Spleen (tissue), 11 donors: Measurements from ENCODE around the gene CUEDC1. TPM values are rescaled to one million over a fixed set of nuclear protein-coding genes. Genes with fewer than 3 reads are reported as not detected.
"Not testable (repeated sequence)": the region's sequence is repeated elsewhere in the genome, so short reads cannot be mapped to it uniquely, and the experiment has no call there.

ENCODE experiments used
- DNase-seq: peaks from one replicate; pipeline ENCODE4 v3.0.0-alpha.2; 2020
- H3K27ac ChIP-seq, 8 donors: fragments of 200-600 bp; sonication (generic) in 7 of 8; 1 replicate in 4 of 8; 2 replicates in 4 of 8; pipeline versions ENCODE4 v1.5.0 to v1.8.0; 2016 to 2021; ENCODE audit warnings: inconsistent platforms in 4 of 8, mild to moderate bottlenecking in 4 of 8, moderate library complexity in 1 of 8
- H3K27me3 ChIP-seq, 7 donors: fragments of 200-600 bp; sonication (generic) in 6 of 7; replicated peaks in 1 of 7; 1 replicate in 4 of 7; 2 replicates in 3 of 7; pipeline versions ENCODE4 v1.5.0 to v1.8.0; 2016 to 2021; ENCODE audit warnings: inconsistent platforms in 3 of 7, mild to moderate bottlenecking in 1 of 7
- H3K36me3 ChIP-seq, 6 donors: fragments of 200-600 bp; sonication (generic) in 5 of 6; 1 replicate in 4 of 6; 2 replicates in 2 of 6; pipeline versions ENCODE4 v1.5.0 to v1.8.0; 2016 to 2021; ENCODE audit warnings: inconsistent platforms in 2 of 6
- H3K4me1 ChIP-seq, 6 donors: fragments of 200-600 bp; sonication (generic) in 5 of 6; 1 replicate in 3 of 6; 2 replicates in 3 of 6; pipeline versions ENCODE4 v1.5.0 to v1.8.0; 2016 to 2021; ENCODE audit warnings: inconsistent platforms in 3 of 6
- H3K4me3 ChIP-seq, 8 donors: fragments of 200-600 bp; sonication (generic) in 7 of 8; 1 replicate in 4 of 8; 2 replicates in 4 of 8; pipeline versions ENCODE4 v1.5.0 to v1.8.0; 2016 to 2021; ENCODE audit warnings: inconsistent platforms in 4 of 8, mild to moderate bottlenecking in 4 of 8, moderate library complexity in 2 of 8
- H3K9me3 ChIP-seq, 8 donors: fragments of 200-600 bp; sonication (generic) in 7 of 8; 1 replicate in 4 of 8; 2 replicates in 4 of 8; pipeline versions ENCODE4 v1.5.0 to v1.8.0; 2016 to 2021; ENCODE audit warnings: inconsistent platforms in 4 of 8
- CTCF ChIP-seq, 11 experiments: fragments of 200-600 bp in 7 of 11; fragments of 450-650 bp in 4 of 11; sonication (generic) in 4 of 11; IDR thresholded peaks in 8 of 11; conservative IDR thresholded peaks in 3 of 11; 1 replicate in 7 of 11; 2 replicates in 4 of 11; pipeline versions ENCODE4 v1.4.0 to v1.8.0; 2016 to 2021; ENCODE audit warnings: antibody characterized with exemption in 11 of 11, inconsistent platforms in 4 of 11, mild to moderate bottlenecking in 1 of 11
- POLR2A ChIP-seq, 3 donors: fragments of 450-650 bp; IDR thresholded peaks; one replicate each; pipeline ENCODE4 v1.5.1; 2017; ENCODE audit warnings: antibody characterized with exemption in 3 of 3, mild to moderate bottlenecking in 1 of 3
- POLR2AphosphoS5 ChIP-seq, 3 donors: sonication (generic); formaldehyde crosslinking; IDR thresholded peaks; one replicate each; pipeline ENCODE4 v1.5.1; 2017; ENCODE audit warnings: antibody characterized with exemption in 3 of 3
- WGBS, 5 donors: extraction: QIAGEN DNeasy Blood & Tissue Kit in 3 of 5; methylation state at CpG; one replicate each; pipeline versions ENCODE4 v1.1.5 to v1.1.7; 2013 to 2018; 5-methylcytosine and 5-hydroxymethylcytosine counted together
- intact Hi-C: fragments of 100-400 bp; cut with DNase I; formaldehyde crosslinking; loops from one replicate; pipeline ENCODE4 v1.15.0; 2023; ENCODE audit warnings: low total_unique reads
- polyA plus RNA-seq, 3 donors: library from polyadenylated mRNA; stranded (reverse); fragments of 200-250 nt; gene quantifications; one replicate each; pipeline ENCODE4 v1.2.1, GENCODE V29; 2013
- total RNA-seq, 7 donors: library from RNA; depleted of rRNA in 3 of 7; stranded (reverse); fragments of >200 nt in 3 of 7; fragmentation: NEBNext Ultra II Directional in 4 of 7; extraction: Animal tissue kit (Norgen Biotek cat#: 25700) in 4 of 7; gene quantifications; one replicate each; pipeline versions ENCODE4 v1.1.0 to v1.2.1, GENCODE V29; 2016 to 2021
- donor health status: healthy with polysubstance abuse.
- donor health status: DM: no; HTN: no; CAD: no; lungs with moderate emphysema.
- donor health status: DM: no; HTN: no; CAD: no.
- donor health status: Bipolar disorder and iron deficiency.
- donor health status: healthy.
- donor health status: DM: no; HTN: no; CAD: no.
- donor health status: DM: yes; HTN: yes; CAD: no.

The CUEDC1 gene
- total and polyA plus RNA-seq, 10 donors = 5.4 to 23.5 (median 15.6) TPM

- DNase-seq = no peak
- Histone ChIP-seq H3K4me1 (peaks cover 0 to 48% (median 15%) of the 10 kb centered on the region in 6 donors), H3K27ac (no peak overlapping the region), H3K9me3 (no peaks in the 10 kb centered on the region), H3K4me3 (no peak overlapping the region), H3K36me3 (no peaks in the 10 kb centered on the region), H3K27me3 (peaks cover 0 to 50% (median 0%) of the 10 kb centered on the region in 7 donors)
- intact Hi-C loops = no loop called here
- no peak for TF ChIP-seq POLR2A (IDR thresholded peaks at IDR 0.05)
- no peak for TF ChIP-seq CTCF (IDR thresholded peaks at IDR 0.05 in 8 of 11, conservative IDR thresholded peaks at IDR 0.05 in 3 of 11)
- TF ChIP-seq POLR2AphosphoS5 (IDR thresholded peaks at IDR 0.05) = no peak
- 61 to 87% (median 85%) methylated on average over 3 to 4 of the region's 4 CpGs for WGBS, 5 donors
Measured at GRCh38 chr17:57924677-57925076, 30.5 kb downstream of the CUEDC1 start.

- DNase-seq = no peak
- 69 to 90% (median 89%) methylated on average over 5 of the region's 5 CpGs for WGBS, 5 donors
- H3K9me3 ChIP-seq = no peaks in the 10 kb centered on the region
- H3K27ac ChIP-seq = no peak overlapping the region
- peaks cover 0 to 44% (median 0%) of the 10 kb centered on the region in 7 donors for H3K27me3 ChIP-seq
- H3K4me1 ChIP-seq = peaks cover 0 to 38% (median 14%) of the 10 kb centered on the region in 6 donors
- TF ChIP-seq POLR2AphosphoS5 (IDR thresholded peaks at IDR 0.05) (no peak), CTCF (IDR thresholded peaks at IDR 0.05 in 8 of 11, conservative IDR thresholded peaks at IDR 0.05 in 3 of 11) (no peak)
- H3K4me3 ChIP-seq = no peak overlapping the region
- H3K36me3 ChIP-seq = no peaks in the 10 kb centered on the region
- intact Hi-C loops = no loop called here
Measured at GRCh38 chr17:57923182-57923872, 31.9 kb downstream of the CUEDC1 start.

- WGBS, 5 donors = 90 to 98% (median 96%) methylated on average over 4 of the region's 4 CpGs
- H3K4me3 ChIP-seq, H3K9me3 ChIP-seq, DNase-seq, H3K36me3 ChIP-seq, intact Hi-C loops, H3K27ac ChIP-seq: not testable (repeated sequence)
- peaks cover 0 to 39% (median 0%) of the 10 kb centered on the region in 7 donors for H3K27me3 ChIP-seq
- H3K4me1 ChIP-seq = peaks cover 0 to 39% (median 16%) of the 10 kb centered on the region in 6 donors
Measured at GRCh38 chr17:57922745-57923144, 32.5 kb downstream of the CUEDC1 start.

- intact Hi-C loops = no loop called here
- WGBS, 5 donors = 51 to 73% (median 65%) methylated on average over 13 of the region's 13 CpGs
- Histone ChIP-seq H3K9me3 (no peaks in the 10 kb centered on the region), H3K4me3 (no peak overlapping the region), H3K27me3 (peaks cover 0 to 25% (median 0%) of the 10 kb centered on the region in 7 donors), H3K4me1 (peaks cover 0 to 39% (median 16%) of the 10 kb centered on the region in 6 donors), H3K27ac (peak overlapping the region in 3 of 8 donors; percentile 13 to 47 (median 21)), H3K36me3 (no peaks in the 10 kb centered on the region)
- no peak for DNase-seq
- TF ChIP-seq CTCF (IDR thresholded peaks at IDR 0.05 in 8 of 11, conservative IDR thresholded peaks at IDR 0.05 in 3 of 11) = no peak
- TF ChIP-seq POLR2AphosphoS5 (IDR thresholded peaks at IDR 0.05) = no peak
Measured at GRCh38 chr17:57920916-57921703, 34.1 kb downstream of the CUEDC1 start.
